Kidney (tissue), 14 donors: Measurements from ENCODE around the gene PLCXD1. TPM values are rescaled to one million over a fixed set of nuclear protein-coding genes. Genes with fewer than 3 reads are reported as not detected.
A peak's percentile ranks its signal among the peaks of the same experiment; 100 is the strongest.
"Not testable (repeated sequence)": the region's sequence is repeated elsewhere in the genome, so short reads cannot be mapped to it uniquely, and the experiment has no call there.

Source experiments
- DNase-seq, 5 donors: peaks; one replicate each; pipeline ENCODE4 v3.0.0-alpha.2; 2013 to 2020
- FAIRE-seq: peaks from 2 replicates; lab custom pipeline; 2012; peaks lifted over from hg19 to GRCh38; lab: Jason Lieb, UNC
- H3K27ac ChIP-seq, 2 donors: one replicate each; pipeline ENCODE4 v1.7.0; 2013; ENCODE audit warnings: low read depth in 2 of 2, low read length in 2 of 2, inconsistent platforms in 1 of 2
- H3K27me3 ChIP-seq: one replicate; pipeline ENCODE4 v1.7.1; 2013; ENCODE audit warnings: low read length, inconsistent platforms; ENCODE audit not compliant: control insufficient read depth, insufficient read depth
- H3K36me3 ChIP-seq, 3 donors: one replicate each; pipeline versions ENCODE4 v1.7.0 to v1.7.1; 2013; ENCODE audit warnings: low read length in 3 of 3, control low read depth in 1 of 3, inconsistent platforms in 1 of 3; ENCODE audit not compliant: insufficient read depth in 3 of 3, control insufficient read depth in 2 of 3
- H3K4me1 ChIP-seq, 3 donors: one replicate each; pipeline versions ENCODE4 v1.7.0 to v1.7.1; 2013; ENCODE audit warnings: low read length in 3 of 3, inconsistent platforms in 1 of 3, low read depth in 1 of 3; ENCODE audit not compliant: control insufficient read depth in 2 of 3, insufficient read depth in 2 of 3
- H3K4me3 ChIP-seq, 3 donors: one replicate each; pipeline versions ENCODE4 v1.7.0 to v1.8.1; 2013; ENCODE audit warnings: low read length in 3 of 3, control low read depth in 1 of 3, inconsistent platforms in 1 of 3
- H3K9ac ChIP-seq, 3 donors: one replicate each; pipeline versions ENCODE4 v1.7.0 to v1.7.1; 2013; ENCODE audit warnings: low read length in 3 of 3, control low read depth in 1 of 3, inconsistent platforms in 1 of 3
- H3K9me3 ChIP-seq, 3 donors: one replicate each; pipeline versions ENCODE4 v1.7.0 to v1.7.1; 2013; ENCODE audit warnings: low read length in 3 of 3, control low read depth in 1 of 3, inconsistent platforms in 1 of 3; ENCODE audit not compliant: control insufficient read depth in 2 of 3, insufficient read depth in 1 of 3
- intact Hi-C: fragments of 100-400 bp; cut with DNase I; formaldehyde crosslinking; loops from one replicate; pipeline ENCODE4 v1.11.1; 2022
- polyA plus RNA-seq: library from polyadenylated mRNA; stranded (reverse); fragments of 350-450 nt; fragmentation: Illumina TruSeq; extraction: RNeasy Lipid Tissue Mini Kit (QIAGEN cat#74804); gene quantifications from one replicate; pipeline ENCODE4 v1.2.3, GENCODE V29; 2014; ENCODE audit warnings: low read depth, low replicate concordance; ENCODE audit not compliant: insufficient read depth
- total RNA-seq: library from RNA; stranded (reverse); fragmentation: NEBNext Ultra II Directional; extraction: Animal tissue kit (Norgen Biotek cat#: 25700); gene quantifications from one replicate; pipeline ENCODE4 v1.2.1, GENCODE V29; 2021
- TF ChIP-seq, protein P1 (sequence below): IDR thresholded peaks from 3 replicates; pipeline ENCODE4 v1.5.1; 2012; ENCODE audit warnings: mild to moderate bottlenecking, moderate library complexity, borderline replicate concordance; ENCODE audit not compliant: insufficient read depth; ENCODE audit errors: extremely low read depth
- donor health status: control.
- donor health status: control.
- donor health status: control.
- donor health status: control.
- donor health status: control.
- donor health status: DM: yes; HTN: yes; CAD: no.
- donor health status: Normal renal cell carcinoma (clear cell type).

PLCXD1 gene
- total and polyA plus RNA-seq, 2 donors from 2014 or later, result 4.9 to 11.0 TPM

DNA sequence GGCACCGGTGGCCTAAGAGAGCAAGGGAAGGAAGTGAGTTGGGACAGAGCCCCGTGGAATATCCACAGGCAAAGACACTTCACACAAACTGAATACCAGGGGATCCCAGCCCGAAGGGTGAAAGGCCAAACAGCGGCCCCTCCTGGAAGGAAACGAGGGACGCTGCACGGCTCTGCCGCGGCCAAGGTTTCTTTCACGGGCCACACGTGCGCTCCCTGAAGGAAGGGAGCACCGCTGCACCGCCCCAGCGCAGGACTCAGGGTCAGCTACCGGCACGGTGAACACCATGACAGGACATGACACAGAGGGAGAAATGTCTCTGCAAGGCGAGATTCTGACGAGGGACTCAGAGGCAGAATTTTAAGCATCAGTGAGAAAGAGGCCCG lies 69.0 kb downstream of the PLCXD1 start:
- intact Hi-C loops, result no loop called here
- Histone ChIP-seq H3K9ac (no peak overlapping the region), H3K27me3 (no peaks in the 10 kb centered on the region), H3K4me1 (no peaks in the 10 kb centered on the region), H3K27ac (no peak overlapping the region), H3K36me3 (peaks cover 0 to 4% (median 0%) of the 10 kb centered on the region in 3 donors), H3K4me3 (no peak overlapping the region), H3K9me3 (no peaks in the 10 kb centered on the region)
- DNase-seq, result peak in 1 of 5 donors; percentile 33
- TF ChIP-seq, protein P1, sequence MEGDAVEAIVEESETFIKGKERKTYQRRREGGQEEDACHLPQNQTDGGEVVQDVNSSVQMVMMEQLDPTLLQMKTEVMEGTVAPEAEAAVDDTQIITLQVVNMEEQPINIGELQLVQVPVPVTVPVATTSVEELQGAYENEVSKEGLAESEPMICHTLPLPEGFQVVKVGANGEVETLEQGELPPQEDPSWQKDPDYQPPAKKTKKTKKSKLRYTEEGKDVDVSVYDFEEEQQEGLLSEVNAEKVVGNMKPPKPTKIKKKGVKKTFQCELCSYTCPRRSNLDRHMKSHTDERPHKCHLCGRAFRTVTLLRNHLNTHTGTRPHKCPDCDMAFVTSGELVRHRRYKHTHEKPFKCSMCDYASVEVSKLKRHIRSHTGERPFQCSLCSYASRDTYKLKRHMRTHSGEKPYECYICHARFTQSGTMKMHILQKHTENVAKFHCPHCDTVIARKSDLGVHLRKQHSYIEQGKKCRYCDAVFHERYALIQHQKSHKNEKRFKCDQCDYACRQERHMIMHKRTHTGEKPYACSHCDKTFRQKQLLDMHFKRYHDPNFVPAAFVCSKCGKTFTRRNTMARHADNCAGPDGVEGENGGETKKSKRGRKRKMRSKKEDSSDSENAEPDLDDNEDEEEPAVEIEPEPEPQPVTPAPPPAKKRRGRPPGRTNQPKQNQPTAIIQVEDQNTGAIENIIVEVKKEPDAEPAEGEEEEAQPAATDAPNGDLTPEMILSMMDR, result no peak
- no peak for FAIRE-seq

DNA sequence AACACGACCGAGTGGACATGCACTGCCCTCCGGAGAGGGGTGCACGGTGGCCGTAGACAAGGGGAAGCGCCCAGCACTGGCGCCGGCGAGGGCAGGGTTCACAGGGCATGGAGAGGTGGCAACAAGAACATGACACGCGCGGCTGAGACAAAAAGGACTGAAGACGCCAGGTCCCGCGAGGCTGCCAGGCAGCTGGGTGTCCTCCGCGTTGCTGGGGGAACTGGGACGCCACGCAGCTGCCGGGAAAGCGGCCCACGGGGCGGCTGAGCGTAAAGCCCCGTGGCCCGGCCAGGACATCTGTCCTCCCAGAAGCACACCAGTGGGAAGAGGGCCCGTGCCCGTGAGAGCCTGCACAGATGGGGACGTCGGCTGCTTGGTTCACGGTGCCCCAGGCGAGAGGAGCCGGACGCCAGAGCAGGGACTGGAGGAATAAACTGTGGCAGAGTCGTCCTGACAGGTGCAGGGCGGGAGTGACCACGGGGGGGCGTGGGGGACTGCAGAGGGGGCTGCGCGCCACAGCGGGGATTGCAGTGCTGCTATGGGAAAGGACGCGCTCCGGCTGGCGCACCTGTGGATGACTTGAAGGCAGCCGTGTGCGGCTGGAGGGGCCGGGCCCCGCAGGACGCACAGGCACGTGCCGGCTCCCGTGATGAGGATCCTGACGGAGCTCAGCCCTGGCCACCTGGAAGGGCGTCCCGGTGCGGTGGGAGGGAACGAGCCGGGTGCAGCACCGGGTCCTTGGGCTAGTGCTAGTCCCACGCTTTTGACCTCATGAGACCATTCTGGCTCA lies 69.5 kb downstream of the PLCXD1 start:
- Histone ChIP-seq H3K9me3 (no peaks in the 10 kb centered on the region), H3K9ac (no peak overlapping the region), H3K27me3 (no peaks in the 10 kb centered on the region), H3K27ac (no peak overlapping the region), H3K36me3 (peaks cover 0 to 4% (median 0%) of the 10 kb centered on the region in 3 donors), H3K4me1 (no peaks in the 10 kb centered on the region), H3K4me3 (no peak overlapping the region)
- DNase-seq (peak in 4 of 5 donors; percentile 44 to 65 (median 54)), FAIRE-seq (no peak)
- intact Hi-C loops, result no loop called here
- TF ChIP-seq, protein P1, result no peak

DNA sequence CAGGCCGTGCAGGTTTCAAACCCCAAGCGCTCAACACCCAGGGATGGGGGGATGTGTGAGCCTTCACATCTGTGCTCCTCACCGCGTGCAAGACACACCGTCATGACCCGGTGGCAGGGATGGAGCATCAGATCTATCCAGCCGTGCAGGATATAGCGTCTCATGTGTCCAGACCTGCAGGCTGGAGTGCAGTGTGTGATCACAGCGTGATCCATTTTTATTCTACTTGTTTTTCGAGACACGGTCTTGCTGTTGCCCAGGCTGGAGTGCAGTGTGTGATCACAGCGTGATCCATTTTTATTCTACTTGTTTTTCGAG lies 70.1 kb downstream of the PLCXD1 start:
- H3K27ac ChIP-seq, H3K4me1 ChIP-seq, H3K4me3 ChIP-seq, H3K27me3 ChIP-seq, intact Hi-C loops, H3K9me3 ChIP-seq, H3K36me3 ChIP-seq, H3K9ac ChIP-seq, FAIRE-seq: not testable (repeated sequence)
- DNase-seq, result peak in 1 of 5 donors; percentile 24

DNA sequence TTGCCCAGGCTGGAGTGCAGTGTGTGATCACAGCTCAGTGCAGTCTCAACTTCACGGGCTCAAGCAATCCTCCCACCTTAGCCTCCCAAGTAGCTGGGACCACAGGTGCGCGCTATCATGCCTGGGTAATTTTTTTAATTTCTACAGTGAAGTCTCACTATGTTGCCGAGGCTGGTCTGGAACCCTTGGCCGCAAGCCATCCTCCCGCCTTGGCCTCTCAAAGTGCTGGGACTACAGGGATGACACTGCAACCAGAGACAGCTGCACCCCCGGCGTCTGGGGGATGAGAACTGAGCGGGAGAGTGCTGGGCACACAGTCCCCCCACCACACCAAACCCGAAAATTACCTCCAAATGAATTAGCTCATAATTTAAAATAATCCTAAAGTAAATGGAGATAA lies 70.6 kb downstream of the PLCXD1 start:
- no peak for FAIRE-seq
- Histone ChIP-seq H3K4me3 (no peak overlapping the region), H3K27ac (no peak overlapping the region), H3K27me3 (no peaks in the 10 kb centered on the region), H3K4me1 (no peaks in the 10 kb centered on the region), H3K36me3 (peaks cover 0 to 4% (median 0%) of the 10 kb centered on the region in 3 donors), H3K9ac (no peak overlapping the region), H3K9me3 (no peaks in the 10 kb centered on the region)
- intact Hi-C loops, result no loop called here
- TF ChIP-seq, protein P1, result no peak
- no peak for DNase-seq
